ENCODE results near the gene ARHGAP28.

GRCh38 chr18:6744816-6745455 lies 15.4 kb downstream of the ARHGAP28 start:
- no peak for TF ChIP-seq EZH2 (IDR thresholded peaks at IDR 0.05; ENCODE audit: insufficient read depth, poor library complexity, severe bottlenecking)
- TF ChIP-seq EZH2phosphoT487 (IDR thresholded peaks at IDR 0.05; ENCODE audit: insufficient read depth, low read depth), result no peak

Data from GM23248 (cell line).